Measurements from ENCODE around the gene CTDP1.

CTDP1 gene

DNA sequence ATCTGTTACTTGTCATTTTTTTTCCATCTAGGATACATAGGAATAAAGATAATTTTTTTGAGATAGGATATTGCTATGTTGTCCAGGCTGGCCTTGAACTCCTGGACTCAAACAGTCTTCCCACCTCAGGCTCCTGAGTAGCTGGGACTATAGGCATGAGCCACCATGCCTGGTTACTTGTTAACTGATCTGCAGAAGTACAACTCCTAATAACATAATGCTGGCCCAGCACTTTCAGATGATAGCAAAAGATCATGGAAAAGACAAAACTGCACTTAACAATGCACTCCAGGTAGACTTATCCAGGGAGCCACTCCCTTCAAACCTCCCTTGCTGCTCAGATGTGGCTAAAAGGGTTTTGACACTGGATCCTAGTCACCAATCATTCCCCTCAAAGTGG is 11.4 kb upstream of the CTDP1 start:
- TF ChIP-seq CTCF (IDR thresholded peaks at IDR 0.05; ENCODE audit: control extremely low read depth, extremely low read depth, low read depth, missing control alignments), result no peak
- POLR2A ChIA-PET, result no interaction called here

DNA sequence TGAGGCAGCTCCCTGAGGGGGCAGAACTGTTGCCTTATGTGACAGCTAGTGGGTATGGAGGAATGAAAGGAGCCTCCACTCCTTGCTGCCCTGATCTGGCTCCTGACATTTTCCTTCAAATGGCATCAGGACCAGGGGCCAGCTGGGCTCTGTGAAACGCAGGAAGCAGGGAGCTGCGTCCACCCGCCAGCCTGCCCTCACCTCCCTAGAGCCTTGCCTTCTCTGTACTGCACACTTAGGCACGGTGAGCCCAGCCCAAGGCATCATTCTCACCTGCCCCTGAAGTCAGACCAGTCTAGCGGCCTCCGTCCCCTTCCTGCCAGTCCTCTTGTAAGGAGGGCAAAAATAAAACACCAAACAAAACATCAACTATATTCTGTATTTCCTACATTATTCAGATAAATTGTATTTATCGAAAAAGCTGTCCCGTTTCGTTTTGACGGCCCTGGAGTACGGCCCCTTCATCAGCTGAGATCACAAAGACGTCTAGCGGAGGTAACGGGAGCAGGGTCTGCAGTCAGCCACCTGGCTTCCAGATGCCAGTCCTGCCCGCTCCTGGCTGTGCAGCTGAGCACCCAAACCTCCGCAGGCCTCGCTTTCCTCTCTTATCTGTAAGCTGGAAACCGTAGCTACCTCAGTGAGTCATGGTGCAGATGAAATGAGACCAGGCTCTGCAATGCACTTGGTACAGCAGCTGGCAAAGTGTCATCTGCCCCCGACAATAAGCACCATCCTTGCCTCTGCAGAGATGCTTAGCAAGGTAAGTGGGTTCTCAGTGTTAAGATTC is 6.9 kb upstream of the CTDP1 start:
- ChIA-PET POLR2A (interaction anchor here (0.6 kb wide), 1 partner anchor 194 kb away, joined by 3 read pairs; no protein-coding TSS in a partner anchor), CTCF (interaction anchor here (0.8 to 1.3 kb wide), 2 partner anchors 31 to 295 kb away, joined by 3 read pairs; no protein-coding TSS in a partner anchor)
- TF ChIP-seq CTCF (IDR thresholded peaks at IDR 0.05; ENCODE audit: control extremely low read depth, extremely low read depth, low read depth, missing control alignments), result no peak
- no peak for DNase-seq (ENCODE audit: extremely low spot score)

More for the DNA sequence above, 11.4 kb upstream of the CTDP1 start:
- CTCF ChIA-PET, result no interaction called here
- no peak for DNase-seq (ENCODE audit: extremely low spot score)

- no peak for DNase-seq (ENCODE audit: extremely low spot score)
- POLR2A ChIA-PET, result no interaction called here
- TF ChIP-seq CTCF (IDR thresholded peaks at IDR 0.05; ENCODE audit: control extremely low read depth, extremely low read depth, low read depth, missing control alignments), result no peak
- CTCF ChIA-PET, result no interaction called here
These were observed 2.4 kb upstream of the CTDP1 start for GRCh38 chr18:79677221-79677620.

DNA sequence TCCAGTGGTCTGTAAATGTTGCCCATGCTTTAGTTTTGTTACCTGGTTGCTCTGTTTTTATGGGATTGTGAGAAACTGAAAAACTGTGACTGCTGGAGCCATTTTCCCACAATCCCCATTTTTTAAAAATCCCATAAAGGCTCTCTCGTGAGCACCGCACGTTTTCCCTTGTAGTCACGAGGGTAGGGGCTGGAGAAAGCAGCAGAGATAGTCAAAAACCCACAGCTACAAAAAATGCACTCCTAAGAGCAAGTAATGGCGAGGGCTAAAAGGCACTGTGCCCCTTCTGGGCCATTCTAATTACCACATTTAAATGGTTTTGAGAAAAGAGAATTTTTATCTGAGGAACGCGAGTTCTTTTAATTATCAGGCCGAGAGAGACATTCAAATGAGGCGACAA is 1.8 kb upstream of the CTDP1 start:
- no peak for TF ChIP-seq CTCF (IDR thresholded peaks at IDR 0.05; ENCODE audit: control extremely low read depth, extremely low read depth, low read depth, missing control alignments)
- ChIA-PET POLR2A (no interaction called here), CTCF (interaction anchor here (1.1 to 1.7 kb wide), 2 partner anchors 299 to 480 kb away, joined by 3 to 4 read pairs; no protein-coding TSS in a partner anchor)
- DNase-seq (ENCODE audit: extremely low spot score), result no peak

- peak; percentile 98 for DNase-seq (ENCODE audit: extremely low spot score)
- POLR2A ChIA-PET, result no interaction called here
- CTCF ChIA-PET, result interaction anchor here (1.1 to 1.7 kb wide), 3 partner anchors 12 to 479 kb away, joined by 3 to 4 read pairs (median 3); no protein-coding TSS in a partner anchor
- no peak for TF ChIP-seq CTCF (IDR thresholded peaks at IDR 0.05; ENCODE audit: control extremely low read depth, extremely low read depth, low read depth, missing control alignments)
These were observed 695 bp upstream of the CTDP1 start for GRCh38 chr18:79678665-79679551.

GRCh38 chr18:79680100-79680879 is 687 bp downstream of the CTDP1 start:
- POLR2A ChIA-PET, result interaction anchor here (0.9 kb wide), 1 partner anchor 282 kb away, joined by 3 read pairs; no protein-coding TSS in a partner anchor
- CTCF ChIA-PET, result interaction anchor here (0.9 kb wide), 1 partner anchor 299 kb away, joined by 3 read pairs; no protein-coding TSS in a partner anchor
- no peak for DNase-seq (ENCODE audit: extremely low spot score)
- peak; percentile 1 for TF ChIP-seq CTCF (IDR thresholded peaks at IDR 0.05; ENCODE audit: control extremely low read depth, extremely low read depth, low read depth, missing control alignments)

Measured in GM10248 (cell line).